ENCODE measurements around the gene ZNF548.
"Not testable (repeated sequence)": the region's sequence is repeated elsewhere in the genome, so short reads cannot be mapped to it uniquely, and the experiment has no call there.

ZNF548 gene

DNA sequence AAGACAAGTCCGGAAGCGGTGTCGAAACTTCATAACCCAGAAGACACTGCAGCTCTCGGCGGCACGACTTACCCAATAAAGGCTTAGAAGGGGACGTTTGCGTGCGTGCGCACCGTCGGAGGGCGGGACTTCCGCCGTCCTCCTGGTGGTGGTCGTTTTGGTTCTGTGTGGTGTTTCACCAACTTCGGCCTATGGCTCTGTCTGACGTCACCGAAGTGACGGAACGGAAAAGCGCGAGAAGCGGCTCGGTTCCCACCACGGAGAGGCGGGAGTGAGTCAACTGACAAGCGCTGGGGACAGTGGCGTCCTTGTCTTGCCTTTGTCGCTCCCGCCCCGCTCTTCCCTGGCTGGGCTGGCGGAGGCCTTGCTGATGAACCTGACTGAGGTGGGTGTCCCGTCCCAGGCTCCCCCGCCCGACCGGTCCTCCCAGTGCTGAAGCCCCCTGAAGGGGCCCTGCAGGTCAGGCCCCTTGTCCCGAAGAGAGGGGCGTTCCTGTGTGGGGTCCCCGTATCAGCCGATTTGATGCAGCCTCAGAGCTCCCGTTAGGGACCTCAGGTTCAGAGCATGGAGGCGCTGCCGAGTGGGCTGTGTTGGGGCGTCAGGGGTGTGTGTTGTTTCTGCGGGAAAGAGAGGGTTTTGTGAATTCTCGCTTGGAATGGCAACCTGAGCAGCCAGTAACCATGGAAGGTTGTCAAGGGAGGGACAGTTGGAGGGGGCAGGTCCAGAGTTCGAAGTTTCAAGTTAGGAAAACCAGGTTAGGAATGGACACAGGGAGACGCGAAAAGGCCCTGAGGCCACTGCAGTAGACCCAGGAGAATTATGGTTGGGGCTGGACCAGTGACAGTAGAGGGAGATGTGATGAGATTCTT, at the start of gene ZNF548:
Gene ZNF548 (plus strand): TSS at position 125 of the 869 bp plus-strand sequence. CDS start 246 bp downstream, at position 371.
- peak; percentile 92 for DNase-seq (ENCODE audit: low spot score)

DNA sequence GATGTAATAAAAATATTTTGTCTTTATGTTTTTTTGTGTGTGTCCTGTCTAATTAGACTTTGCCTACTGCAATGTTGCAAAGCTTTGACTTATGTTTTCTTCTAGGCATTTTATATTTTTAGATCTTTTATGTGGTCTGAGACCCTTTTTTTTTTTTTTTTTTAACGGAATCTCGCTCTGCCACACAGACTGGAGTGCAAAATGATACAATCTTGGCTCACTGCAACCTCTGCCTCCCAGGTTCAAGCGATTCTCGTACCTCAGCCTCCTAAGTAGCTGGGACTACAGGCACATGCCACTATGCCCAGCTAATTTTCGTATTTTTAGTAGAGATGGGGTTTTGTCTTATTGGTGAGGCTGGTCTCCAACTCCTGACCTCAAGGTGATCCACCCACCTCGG, 47.1 kb upstream of the ZNF548 start:
- no peak for DNase-seq (ENCODE audit: low spot score)

DNA sequence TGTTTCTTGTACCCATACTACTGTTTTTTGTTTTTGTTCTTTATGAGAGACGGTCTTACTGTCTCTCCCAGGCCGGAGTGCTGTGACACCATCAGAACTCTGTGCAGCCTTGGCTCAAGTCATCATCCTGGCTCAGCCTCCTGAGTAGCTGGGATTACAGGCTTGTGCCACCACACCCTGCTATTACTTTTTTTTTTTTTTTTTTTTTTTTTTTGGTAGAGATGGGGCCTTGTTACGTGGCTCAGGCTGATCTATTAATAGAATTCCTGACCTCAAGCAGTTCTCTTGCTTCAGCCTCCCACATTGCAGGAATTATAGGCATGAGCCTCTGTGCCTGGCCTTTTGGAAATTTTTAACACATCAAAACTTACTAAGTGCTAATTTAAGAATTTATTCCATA, 41.5 kb upstream of the ZNF548 start:
- no peak for DNase-seq (ENCODE audit: low spot score)

DNA sequence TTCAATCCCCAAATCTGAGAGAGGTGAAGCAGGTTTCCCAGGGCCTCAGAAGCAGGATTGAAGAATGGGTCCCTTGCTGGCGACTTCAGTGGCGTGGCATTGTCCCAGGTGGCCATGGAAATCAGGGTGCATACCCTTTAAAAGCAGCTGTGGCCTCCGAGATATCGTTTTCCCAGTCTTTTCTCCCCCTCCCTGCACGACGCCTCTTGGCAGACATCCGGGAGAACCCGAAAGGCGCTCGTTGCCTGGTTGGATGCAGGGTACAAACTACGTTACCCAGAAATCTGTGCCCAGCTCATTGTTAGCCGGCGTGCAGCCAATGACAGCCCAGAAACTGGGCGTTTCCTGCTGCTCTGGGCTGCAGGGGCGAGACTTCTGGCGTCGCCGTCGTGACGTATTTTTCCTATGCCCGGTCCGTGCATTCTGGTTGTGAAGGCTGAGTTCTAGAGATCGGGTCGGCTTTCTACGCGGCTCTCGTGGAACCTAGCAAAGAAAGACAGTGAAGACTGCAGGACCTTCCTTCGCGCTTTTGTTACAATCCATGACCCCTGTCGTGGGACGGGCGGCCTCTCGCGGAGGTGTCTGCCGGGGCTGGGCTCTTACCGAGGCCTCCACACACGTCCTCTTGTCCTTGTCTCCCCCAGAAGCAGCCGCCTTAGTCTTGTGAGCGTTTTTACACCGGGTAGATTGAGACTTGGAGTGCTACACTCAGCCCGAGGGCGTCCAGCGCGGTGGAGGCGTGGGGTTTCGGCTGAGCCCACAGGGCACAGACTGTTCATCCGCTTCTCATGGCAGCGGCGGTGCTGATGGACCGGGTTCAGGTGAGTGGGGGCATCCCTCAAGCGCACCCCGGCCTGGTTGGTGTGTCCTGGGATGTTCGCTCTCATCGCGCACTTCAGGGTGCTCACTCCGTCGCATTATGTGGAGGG, 38.5 kb upstream of the ZNF548 start, which contains the start of gene ZNF304:
Gene ZNF304 (plus strand): TSS at position 395 of the 929 bp plus-strand sequence. CDS start 394 bp downstream, at position 789.
- peak; percentile 95 for DNase-seq (ENCODE audit: low spot score)

DNA sequence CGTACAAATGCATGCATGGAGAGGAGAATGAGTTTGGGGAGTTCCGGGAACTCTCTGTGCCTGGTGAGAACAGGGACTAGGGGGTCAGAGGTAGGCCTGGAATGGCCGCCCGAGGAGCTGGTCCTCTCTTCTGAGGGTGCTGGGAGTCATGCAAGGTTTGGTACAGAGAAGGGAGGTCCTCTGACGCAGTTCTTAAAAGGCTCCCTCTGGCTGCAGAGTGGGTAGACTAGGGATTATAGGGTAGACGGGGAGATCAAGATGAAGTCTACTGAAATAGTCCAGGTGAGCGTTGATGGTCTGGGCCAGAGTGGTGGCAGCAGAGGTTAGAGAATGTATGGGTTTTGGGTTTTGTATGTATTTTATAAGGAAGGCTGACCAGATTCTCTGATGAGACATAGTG, 37.8 kb upstream of the ZNF548 start:
- peak; percentile 7 for DNase-seq (ENCODE audit: low spot score)

DNA sequence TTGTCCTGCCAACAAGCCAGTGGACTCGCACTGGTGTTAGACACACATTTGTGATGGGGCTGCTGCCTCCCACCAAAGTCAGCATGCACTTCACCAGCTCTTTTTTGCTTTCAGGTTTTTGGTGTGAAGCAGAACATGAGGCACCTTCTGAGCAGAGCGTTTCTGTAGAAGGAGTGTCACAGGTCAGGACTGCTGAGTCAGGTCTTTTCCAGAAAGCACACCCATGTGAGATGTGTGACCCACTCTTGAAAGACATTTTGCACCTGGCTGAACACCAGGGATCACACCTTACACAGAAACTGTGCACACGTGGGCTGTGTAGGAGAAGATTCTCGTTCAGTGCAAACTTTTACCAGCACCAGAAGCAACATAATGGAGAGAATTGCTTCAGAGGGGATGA, 33.7 kb upstream of the ZNF548 start:
- DNase-seq (ENCODE audit: low spot score): no peak

DNA sequence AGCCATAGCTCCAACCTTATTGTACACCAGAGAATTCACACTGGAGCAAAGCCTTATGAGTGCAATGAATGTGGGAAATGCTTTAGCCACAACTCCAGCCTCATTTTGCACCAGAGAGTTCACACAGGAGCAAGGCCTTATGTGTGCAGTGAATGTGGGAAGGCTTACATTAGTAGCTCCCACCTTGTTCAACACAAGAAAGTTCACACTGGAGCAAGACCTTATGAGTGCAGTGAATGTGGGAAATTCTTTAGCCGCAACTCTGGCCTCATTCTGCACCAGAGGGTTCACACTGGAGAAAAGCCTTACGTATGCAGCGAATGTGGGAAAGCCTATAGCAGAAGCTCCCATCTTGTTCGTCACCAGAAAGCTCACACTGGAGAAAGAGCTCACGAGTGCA, 32.2 kb upstream of the ZNF548 start:
- no peak for DNase-seq (ENCODE audit: low spot score)

DNA sequence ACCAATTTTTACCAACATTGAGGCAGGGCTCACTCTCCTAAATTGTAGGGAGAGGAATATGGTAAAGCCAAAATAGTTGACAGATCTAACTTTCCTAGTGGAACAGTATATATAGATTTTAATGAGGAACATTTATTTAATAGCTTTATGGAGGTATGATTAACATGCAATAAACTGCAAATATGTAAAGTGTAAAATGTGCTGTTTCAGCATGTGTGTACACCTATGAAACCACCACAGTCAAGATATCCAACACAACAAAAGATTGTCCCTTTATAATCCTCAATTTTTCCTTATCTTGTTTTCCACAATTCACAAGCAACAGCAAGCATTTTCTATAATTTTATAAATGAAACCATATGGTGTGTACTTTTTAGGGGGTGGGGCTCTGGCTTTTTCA, 30.4 kb upstream of the ZNF548 start:
- DNase-seq (ENCODE audit: low spot score): no peak

DNA sequence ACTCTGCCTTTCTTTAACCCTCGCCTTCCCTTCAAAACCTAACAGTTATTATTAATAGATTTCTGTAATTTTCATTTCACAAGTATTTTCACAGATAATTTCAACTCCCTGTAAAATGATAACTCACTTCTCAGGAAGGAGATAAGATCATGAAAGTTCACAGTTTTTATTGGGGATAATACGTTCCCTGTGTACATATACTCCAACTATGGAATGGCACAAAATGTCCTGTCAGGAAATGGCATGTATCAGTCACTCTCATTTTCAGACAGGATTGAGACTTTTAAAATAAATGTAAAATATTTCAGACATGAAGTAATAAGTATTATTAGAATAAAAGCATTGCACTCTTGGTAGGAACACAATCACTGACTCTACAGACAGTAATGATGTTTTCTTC, 27.2 kb upstream of the ZNF548 start:
- DNase-seq (ENCODE audit: low spot score): no peak

DNA sequence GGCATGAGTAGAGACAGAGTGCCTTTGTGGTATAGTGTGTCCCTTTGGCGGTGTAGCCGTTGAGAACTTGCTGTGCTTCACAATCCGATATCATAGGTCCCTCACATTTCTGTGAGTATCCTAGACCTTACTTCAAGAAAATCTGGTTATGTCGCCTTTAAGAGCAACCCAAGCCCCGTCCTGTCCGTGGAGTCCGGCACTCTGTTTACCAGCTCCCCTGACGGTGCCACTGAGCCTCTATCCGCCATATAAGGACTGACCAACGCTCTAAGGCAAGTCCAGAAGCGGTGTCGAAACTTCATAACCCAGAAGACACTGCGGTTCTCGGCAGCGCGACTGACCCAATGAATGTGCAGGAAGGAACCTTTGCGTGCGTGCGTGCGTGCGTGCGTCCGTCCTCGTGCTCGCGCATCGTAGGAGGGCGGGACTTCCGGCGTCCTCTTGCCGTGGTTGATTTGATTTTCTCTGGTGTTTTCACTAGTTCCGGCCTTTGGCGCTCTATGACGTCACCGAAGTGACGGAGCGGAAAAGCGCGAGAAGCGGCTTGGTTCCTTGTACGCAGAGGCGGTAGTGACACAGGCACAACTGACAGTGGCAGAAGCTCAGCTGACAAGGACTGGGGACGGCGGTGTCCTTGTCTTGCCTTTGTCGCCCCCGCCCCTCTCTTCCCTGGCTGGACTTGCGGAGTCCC, 26.5 kb upstream of the ZNF548 start, which contains the start of the genes TRAPPC2B and ZNF547:
Gene TRAPPC2B (plus strand): TSS at position 555 of the 691 bp plus-strand sequence. CDS start 1,283 bp downstream, outside the sequence.
Gene ZNF547 (plus strand): TSS at position 555 of the 691 bp plus-strand sequence. CDS start 5,005 bp downstream, outside the sequence.
- peak; percentile 95 for DNase-seq (ENCODE audit: low spot score)

DNA sequence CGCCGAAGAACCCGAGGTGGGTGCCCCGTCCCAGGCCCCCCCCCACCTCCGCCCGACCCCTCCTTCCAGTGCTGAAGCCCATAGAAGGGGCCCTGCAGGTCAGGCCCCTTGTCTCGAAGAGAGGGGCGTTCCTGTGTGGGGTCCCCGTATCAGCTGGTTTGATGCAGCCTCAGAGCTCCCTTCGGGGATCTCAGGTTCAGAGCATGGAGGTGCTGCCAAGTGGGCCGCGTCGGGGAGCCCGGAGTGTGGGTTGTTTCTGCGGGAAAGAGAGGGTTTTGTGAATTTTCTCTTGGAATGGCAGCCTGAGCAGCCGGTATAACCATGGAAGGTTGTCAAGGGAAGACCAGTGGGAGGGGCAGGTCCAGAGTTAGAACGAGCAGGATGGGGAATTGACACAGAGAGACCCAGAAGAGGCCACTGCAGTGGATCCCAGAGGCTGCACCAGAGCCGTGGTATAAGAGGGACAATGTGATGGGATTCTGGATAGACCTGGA, 25.9 kb upstream of the ZNF548 start:
- DNase-seq (ENCODE audit: low spot score): no peak

DNA sequence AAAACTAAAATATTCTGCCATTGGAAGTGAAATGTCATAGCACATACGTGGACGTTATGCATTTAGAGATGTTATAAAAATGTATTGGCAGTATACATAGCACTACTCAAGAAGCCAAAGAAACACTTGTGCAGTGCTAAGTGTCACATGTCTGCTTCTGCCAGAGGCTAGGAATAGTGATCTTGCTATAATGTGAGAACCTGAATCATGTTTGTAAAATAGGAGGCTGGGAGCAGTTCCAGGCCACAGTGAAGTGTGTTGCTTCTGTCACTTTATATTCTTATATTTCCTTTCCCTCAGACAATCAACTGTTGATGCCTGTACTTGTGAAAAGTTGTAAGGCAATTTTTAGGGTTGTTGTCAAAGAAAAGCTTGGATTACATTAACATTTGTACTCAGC, 22.9 kb upstream of the ZNF548 start:
- no peak for DNase-seq (ENCODE audit: low spot score)

DNA sequence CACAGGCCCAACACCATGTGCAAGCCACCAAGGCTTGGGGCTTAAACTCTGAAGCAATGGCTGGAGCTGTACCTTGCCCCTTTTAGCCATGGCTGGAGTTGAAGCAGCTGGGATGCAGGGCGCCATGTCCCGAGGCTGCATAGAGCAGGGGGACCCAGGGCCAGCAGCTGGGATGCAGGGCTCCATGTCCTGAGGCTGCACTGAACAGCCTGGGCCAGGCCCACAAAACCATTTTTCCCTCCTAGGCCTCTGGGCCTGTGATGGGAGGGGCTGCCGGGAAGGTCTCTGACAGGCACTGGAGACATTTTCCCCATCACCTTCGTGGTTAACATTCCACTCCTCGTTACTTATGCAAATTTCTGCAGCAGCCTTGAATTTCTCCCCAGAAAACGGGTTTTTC, 15.5 kb upstream of the ZNF548 start:
- no peak for DNase-seq (ENCODE audit: low spot score)

DNA sequence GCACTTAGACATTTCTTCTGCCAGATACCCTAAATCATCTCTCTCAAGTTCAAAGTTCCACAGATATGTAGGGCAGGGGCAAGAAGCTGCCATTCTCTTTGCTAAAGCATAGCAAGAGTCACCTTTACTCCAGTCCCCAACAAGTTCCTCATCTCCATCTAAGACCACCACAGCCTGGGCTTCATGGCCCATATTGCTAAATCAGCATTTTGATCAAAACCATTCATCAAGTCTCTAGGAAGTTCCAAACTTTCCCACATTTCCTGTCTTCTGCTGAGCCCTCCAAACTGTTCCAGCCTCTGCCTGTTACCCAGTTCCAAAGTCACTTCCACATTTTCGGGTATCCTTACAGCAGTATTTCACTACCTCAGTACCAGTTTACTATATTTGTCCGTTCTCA, 15.0 kb upstream of the ZNF548 start:
- DNase-seq (ENCODE audit: low spot score): not testable (repeated sequence)

DNA sequence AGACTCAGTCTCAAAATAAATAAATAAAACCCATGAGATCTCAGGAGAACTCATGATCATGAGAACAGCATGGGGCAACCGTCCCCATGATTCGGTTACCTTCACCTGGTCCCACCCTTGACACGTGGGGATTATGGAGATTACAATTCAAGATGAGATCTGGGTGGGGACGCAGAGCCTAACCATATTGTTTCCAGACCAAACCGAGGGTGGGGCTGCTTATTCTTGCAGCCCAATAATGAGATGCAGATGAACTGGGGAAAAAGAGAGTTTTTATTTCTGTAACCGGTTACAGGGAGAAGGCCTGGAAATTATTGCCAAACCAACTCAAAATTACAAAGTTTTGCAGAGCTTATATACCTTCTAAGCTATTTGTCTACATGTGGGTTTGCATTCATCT, 13.5 kb upstream of the ZNF548 start:
- no peak for DNase-seq (ENCODE audit: low spot score)

DNA sequence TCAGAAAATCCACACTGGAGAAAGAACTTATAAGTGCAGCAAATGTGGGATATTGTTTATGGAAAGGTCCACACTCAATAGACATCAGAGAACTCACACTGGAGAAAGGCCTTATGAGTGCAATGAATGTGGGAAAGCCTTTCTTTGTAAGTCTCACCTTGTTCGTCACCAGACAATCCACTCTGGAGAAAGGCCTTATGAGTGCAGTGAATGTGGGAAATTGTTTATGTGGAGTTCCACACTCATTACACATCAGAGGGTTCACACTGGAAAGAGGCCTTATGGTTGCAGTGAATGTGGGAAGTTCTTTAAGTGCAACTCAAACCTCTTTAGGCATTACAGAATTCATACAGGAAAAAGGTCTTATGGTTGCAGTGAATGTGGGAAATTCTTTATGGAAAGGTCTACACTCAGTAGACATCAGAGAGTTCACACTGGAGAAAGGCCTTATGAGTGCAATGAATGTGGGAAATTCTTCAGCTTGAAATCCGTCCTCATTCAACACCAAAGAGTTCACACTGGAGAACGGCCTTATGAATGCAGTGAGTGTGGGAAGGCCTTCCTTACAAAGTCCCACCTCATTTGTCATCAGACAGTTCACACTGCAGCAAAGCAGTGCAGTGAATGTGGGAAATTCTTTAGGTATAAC, 12.0 kb upstream of the ZNF548 start:
- DNase-seq (ENCODE audit: low spot score): no peak

DNA sequence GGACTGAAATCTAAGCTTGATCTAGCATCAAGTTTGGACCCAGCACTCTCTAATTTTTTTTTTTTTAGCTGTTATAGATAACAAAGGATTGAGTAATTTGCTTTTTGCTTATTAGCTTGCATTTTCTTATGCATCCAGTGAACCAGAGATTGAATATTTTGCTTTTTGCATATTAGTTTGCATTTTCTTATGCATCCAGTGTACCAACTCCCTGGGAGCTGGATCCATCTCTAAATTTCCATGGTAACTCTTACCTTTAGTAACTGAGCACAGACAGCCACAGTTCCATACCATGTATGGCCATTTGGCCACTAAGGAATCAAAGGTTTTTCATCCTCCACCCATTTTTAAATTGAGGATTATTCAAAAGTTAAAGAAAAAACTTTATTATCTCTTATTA, 8.7 kb upstream of the ZNF548 start:
- DNase-seq (ENCODE audit: low spot score): no peak

DNA sequence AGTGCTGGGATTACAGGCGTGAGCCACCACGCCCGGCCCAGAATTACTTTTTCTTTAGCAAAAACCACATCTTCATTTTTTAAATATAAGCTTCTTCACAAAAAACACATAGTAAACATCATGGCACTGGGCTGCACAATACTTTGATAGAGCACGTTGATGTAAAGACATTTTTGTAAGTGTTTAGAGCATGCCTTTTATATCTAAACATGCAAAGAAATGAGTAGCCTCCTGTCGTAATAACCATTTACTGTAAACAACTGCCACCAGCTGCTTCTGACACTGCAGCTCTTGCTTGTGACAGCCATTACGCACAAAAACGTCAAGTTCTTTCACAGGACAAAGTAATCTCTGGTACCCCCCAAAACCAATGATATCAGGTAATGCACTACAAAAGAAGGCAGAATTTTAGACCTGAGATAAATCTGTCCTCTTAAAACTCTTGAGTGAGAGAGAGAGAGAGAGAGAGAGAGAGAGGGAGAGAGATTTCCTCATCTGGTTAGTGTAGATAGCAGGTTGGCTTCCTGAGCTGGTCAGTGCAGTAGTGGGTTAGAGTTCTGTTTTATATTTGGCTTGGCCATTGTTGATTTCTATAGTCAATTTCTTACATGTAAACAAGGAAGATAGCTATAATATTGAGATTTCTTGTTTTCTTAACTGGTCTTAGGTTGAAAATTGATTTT, 6.7 kb upstream of the ZNF548 start:
- no peak for DNase-seq (ENCODE audit: low spot score)

DNA sequence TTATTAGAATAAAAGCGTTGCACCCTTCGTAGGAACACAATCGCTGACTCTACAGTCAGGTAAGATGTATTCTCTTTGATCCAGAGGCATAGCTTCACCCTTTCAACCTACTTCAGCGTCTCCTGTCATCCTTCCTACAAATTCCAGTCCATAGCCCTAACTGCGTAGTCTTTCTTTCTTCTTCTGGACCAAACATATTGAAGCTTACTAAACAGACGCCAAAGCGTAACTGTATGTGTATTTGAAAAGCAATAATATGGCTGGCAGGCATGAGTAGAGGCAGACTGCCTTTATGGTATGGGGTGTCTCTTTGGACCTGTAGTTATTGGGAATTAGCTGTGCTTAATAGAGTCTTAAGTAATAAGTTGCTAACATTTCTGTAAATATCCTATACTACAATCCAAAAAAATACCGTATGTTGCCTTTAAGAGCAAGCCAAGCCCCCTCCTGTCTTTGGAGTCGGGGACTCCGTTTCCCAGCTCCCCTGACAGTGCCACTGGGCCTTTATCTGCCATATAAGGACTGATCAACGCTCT, 392 bp upstream of the ZNF548 start:
- DNase-seq (ENCODE audit: low spot score): no peak

DNA sequence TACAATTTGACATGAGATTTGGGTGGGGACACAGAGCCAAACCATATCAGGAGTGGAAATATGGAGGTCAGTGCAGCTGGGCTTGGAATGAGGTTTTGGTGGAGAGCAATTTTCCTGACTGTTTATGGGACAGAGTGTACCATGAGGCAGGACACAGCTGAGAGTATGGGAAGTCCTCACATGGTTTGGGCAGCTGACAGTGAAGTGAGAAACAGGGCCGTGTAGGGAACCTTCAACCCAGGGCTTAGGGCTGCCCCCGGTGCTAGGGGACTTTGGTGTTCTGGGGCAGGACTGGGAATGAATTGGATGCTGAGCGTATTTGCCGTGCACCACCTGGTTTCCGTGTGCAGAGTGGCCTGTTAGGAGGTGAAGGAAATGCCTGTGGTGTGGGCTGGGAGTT, 6.1 kb downstream of the ZNF548 start:
- no peak for DNase-seq (ENCODE audit: low spot score)

Data from germinal center (tissue), 1 donor.